C4-2B (cell line): Measurements from ENCODE around the gene GRM7.

Experiments used
- CTCF ChIP-seq: fragments of 450-650 bp; conservative IDR thresholded peaks from 2 replicates; pipeline ENCODE4 v1.5.1; 2017; ENCODE audit warnings: mild to moderate bottlenecking
- ZFX ChIP-seq: fragments of 450-650 bp; IDR thresholded peaks from 2 replicates; pipeline ENCODE4 v1.6.1; 2017

GRCh38 chr3:7260975-7261374 is 400.1 kb downstream of the GRM7 start:
- TF ChIP-seq CTCF (no peak), ZFX (no peak)
